ENCODE data around the gene PSEN1. TPM values are rescaled to one million over a fixed set of nuclear protein-coding genes. Genes with fewer than 3 reads are reported as not detected.

The PSEN1 gene
- total and polyA plus RNA-seq, 10 of the 15 experiments (the other 5 are each of a cell fraction or from before 2014, with no cell fraction given) = 8.9 to 32.3 (median 21.8) TPM

DNA sequence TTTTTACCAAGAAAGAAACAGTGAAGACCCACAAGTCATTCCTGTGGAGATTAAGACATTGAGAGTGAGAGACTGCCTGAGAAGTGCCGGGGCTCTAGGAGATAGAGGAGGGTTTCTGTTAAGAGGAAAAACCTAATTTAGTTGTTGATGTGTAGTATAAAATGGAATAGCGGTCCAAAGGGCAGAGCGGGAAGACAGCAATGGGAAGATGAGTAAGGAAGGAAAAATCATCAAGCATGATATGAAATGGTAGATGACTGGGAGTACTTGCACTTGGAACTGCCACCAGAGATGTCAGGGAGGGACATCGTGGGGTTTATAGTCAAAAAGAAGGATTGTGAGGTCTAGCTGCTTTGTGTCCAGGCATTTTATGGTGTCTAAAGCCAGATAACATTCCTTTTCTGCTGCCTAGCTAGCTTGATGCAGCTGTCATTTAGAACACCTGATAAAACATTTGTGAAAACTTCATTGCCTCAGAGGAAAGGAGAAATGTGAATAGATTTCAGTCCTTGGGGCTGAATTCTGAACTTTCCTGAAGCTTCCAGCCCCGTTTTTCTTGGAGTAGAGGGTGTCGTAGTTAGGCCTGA is 20.1 kb upstream of the PSEN1 start:
- ChIA-PET POLR2A (no interaction called here), RAD21 (ENCODE audit: unreplicated experiment) (no interaction called here), CTCF (no interaction called here), SMC1A (ENCODE audit: uncharacterized antibody, unreplicated experiment) (interaction anchor here (0.7 to 1.3 kb wide), 3 partner anchors 10 to 58 kb away, joined by 3 read pairs; partner anchors contain the start of genes PSEN1 and RBM25)
- Histone ChIP-seq H3K4me2 (ENCODE audit: control insufficient read depth, insufficient read depth) (no peak overlapping the region), H3K4me3 (no peak overlapping the region), H3K27ac (ENCODE audit: control insufficient read depth, insufficient read depth) (no peak overlapping the region), H2AFZ (ENCODE audit: control insufficient read depth, low read depth, low read length) (no peak overlapping the region), H3K79me2 (ENCODE audit: control insufficient read depth, insufficient read depth, low read length) (no peaks in the 10 kb centered on the region; the same call in 1 of the 2 replicates), H3K9me3 (replicated peaks; ENCODE audit: control insufficient read depth, insufficient read depth, low read length) (no peaks in the 10 kb centered on the region), H3K4me1 (ENCODE audit: control insufficient read depth, insufficient read depth, low read length) (no peaks in the 10 kb centered on the region), H3K36me3 (ENCODE audit: control insufficient read depth in 2 of 2, insufficient read depth in 2 of 2, low read length in 1 of 2) (peaks cover 9 to 39% of the 10 kb centered on the region in 2 experiments), H4K20me1 (ENCODE audit: control insufficient read depth, insufficient read depth) (no peaks in the 10 kb centered on the region), H3K27me3 (replicated peaks in 1 of 2; ENCODE audit: control insufficient read depth in 2 of 2, insufficient read depth in 2 of 2, low read length in 1 of 2) (no peaks in the 10 kb centered on the region), H3K9ac (ENCODE audit: control insufficient read depth, insufficient read depth, low read length) (no peak overlapping the region)
- FAIRE-seq (no peak), ATAC-seq (no peak), DNase-seq (ENCODE audit: low read depth, low spot score) (no peak)
- whole genome bisulfite sequencing (ENCODE audit: insufficient coverage, insufficient replicate concordance, low lambda C conversion rate, missing lambda C conversion rate) = 87% methylated on average over 6 of the region's 6 CpGs
- no peak for TF ChIP-seq KAT2A (conservative IDR thresholded peaks at IDR 0.05; ENCODE audit: control insufficient read depth, low read depth, low read length)
- no peak for TF ChIP-seq MAX (IDR thresholded peaks at IDR 0.05; ENCODE audit: low read depth, low read length)
- no peak for TF ChIP-seq STAT1 (conservative IDR thresholded peaks at IDR 0.05)
- TF ChIP-seq ZBTB40 (IDR thresholded peaks at IDR 0.05; ENCODE audit: borderline replicate concordance) = no peak
- no peak for TF ChIP-seq HCFC1 (IDR thresholded peaks at IDR 0.05; ENCODE audit: low read length)
- TF ChIP-seq RFX5 (IDR thresholded peaks at IDR 0.05; ENCODE audit: low read depth, low read length) = no peak
- in situ Hi-C loops (cut with MboI) = no loop called here
- intact Hi-C loops (cut with micrococcal nuclease; ENCODE audit: unreplicated experiment) = no loop called here
- no TSS peak for BruUV-seq (replicated peaks)

Data from GM12878 (cell line).